ENCODE measurements around the gene RGS4.

- TF ChIP-seq CTCF (IDR thresholded peaks at IDR 0.05) (no peak), POLR2A (IDR thresholded peaks at IDR 0.05) (no peak)
Observed at GRCh38 chr1:163069655-163070277, 605 bp downstream of the RGS4 start.

Measured in heart left ventricle (tissue), 13 donors.